NB4 (cell line): ENCODE measurements around the gene CASZ1.

Experiments
- CTCF ChIP-seq: IDR thresholded peaks from one replicate; pipeline ENCODE4 v1.5.1; 2012; ENCODE audit warnings: low read depth, low read length
- POLR2A ChIP-seq: IDR thresholded peaks from 2 replicates; pipeline ENCODE4 v1.6.1; 2011; ENCODE audit warnings: mild to moderate bottlenecking; ENCODE audit not compliant: insufficient read length; ENCODE audit errors: extremely low read depth
- TF ChIP-seq, protein P1 (sequence below): IDR thresholded peaks from 2 replicates; pipeline ENCODE4 v1.6.1; 2011; ENCODE audit warnings: low read depth, low read length

- TF ChIP-seq CTCF (no peak), POLR2A (no peak)
- TF ChIP-seq, protein P1, sequence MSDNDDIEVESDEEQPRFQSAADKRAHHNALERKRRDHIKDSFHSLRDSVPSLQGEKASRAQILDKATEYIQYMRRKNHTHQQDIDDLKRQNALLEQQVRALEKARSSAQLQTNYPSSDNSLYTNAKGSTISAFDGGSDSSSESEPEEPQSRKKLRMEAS = no peak
Measured at GRCh38 chr1:10754568-10755329, 41.7 kb downstream of the CASZ1 start.
